ENCODE results near the gene TENM4.

Gene TENM4

DNA sequence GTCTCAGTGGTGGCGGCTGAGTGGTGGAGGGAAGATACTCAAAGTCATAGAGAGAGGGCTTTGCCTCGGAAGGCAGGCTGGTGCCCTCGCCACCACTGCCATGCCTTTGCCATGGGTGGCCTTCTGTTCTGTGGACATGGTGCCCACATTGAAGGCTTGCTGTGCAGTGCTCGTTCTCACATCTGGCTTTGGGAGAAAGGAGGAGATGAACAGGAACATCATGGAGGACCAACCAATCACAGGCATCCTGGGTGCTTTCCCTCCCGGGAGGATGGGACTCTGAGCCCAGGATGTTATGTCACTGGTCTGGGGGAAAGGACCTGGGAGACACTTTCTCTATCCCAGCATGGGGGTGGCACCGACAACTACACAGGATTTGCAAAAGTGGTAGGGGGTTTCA is 783.8 kb downstream of the TENM4 start:
- Histone ChIP-seq H3K27ac (no peak overlapping the region), H3K4me3 (no peak overlapping the region)

GRCh38 chr11:78656327-78656726 is 784.5 kb downstream of the TENM4 start:
- H3K27ac ChIP-seq: no peak overlapping the region
- no peak overlapping the region for H3K4me3 ChIP-seq

DNA sequence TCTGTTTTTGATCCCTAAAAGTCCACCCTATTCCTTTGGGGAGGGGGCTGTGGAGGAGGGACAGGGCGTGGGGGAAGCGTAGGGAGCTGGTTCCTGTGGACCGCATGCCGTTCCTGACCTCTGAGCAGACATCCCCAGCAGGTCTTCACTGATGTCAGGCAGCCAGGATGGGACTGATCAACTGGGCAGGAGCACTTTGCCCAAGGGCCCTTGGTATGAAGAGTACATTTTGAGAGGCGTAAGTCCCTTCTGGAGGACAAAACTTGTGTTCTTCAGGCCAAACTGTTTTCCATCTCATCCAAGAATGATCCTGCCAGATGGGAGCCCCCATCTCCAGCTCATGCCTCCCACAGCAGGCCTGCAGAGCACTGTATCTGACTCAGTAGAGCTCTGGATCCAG is 785.3 kb downstream of the TENM4 start:
- Histone ChIP-seq H3K4me3 (no peak overlapping the region), H3K27ac (no peak overlapping the region)

DNA sequence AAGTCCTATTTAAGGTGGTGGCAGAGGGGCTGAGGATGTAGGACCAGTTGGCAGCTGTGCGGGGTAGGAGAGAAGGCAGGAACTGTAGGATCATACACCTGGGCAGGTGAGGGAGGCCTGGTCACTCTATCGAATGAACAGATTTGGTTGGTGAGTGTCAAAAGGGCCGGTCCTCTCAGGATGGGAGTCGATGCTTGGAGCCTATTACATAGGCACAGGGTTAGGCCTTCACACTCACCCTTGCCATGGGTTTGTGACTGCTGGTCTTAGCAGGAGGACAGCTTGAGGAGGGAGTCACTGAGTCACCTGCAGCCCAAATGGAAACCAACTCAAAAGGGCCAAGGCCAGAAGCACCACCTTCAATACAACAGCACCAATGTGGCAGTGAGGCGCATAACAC is 786.0 kb downstream of the TENM4 start:
- Histone ChIP-seq H3K27ac (no peak overlapping the region), H3K4me3 (no peak overlapping the region)

DNA sequence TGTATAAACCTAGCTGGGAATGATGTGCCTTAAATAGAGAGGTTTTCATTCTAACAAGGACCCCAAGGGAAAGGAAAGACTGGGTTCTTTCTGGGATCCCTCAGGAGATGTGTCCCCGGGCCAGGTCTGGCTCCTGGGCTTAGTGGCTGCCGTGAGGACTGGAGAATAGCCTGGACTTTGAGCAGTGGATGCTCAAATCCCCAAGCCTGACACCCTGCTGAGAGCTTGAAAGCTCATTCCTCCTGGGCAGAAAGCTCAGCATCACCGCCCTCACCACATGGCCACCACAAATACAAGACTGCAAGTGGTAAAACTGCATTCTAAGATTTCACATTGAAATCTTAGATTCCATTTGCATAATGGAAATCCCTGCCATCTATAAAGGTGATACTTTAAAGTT is 786.8 kb downstream of the TENM4 start:
- no peak overlapping the region for H3K27ac ChIP-seq
- no peak overlapping the region for H3K4me3 ChIP-seq

DNA sequence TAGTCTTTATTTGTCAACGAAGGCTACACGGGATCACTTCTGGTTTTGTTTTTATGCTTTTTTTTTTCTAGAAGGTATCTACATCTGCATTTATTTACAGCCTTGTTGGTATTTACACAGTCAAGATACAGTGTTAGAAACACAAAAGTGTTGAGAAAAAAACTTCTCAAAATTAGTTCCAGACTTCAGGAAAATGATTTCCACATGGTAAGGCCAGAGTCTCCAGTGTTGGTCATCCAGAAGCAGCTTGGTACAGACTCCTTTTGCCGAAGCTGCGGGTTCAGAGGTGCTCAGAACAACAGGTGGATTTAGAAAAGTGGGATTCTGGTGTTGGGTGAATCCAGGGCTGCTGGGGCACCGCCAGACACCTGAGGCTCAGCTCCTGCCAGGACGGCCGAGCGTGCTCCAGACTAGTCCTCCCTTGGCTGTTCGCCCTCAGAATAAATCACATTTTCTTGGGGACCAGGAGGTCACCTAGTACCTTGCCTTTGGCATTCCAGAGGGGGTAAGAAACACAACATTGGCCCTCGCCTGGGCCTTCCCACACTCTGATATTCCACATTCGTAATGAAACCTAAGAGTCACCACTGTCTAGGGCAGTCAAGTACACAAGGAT is 787.4 kb downstream of the TENM4 start:
- H3K4me3 ChIP-seq: no peak overlapping the region
- H3K27ac ChIP-seq: no peak overlapping the region

DNA sequence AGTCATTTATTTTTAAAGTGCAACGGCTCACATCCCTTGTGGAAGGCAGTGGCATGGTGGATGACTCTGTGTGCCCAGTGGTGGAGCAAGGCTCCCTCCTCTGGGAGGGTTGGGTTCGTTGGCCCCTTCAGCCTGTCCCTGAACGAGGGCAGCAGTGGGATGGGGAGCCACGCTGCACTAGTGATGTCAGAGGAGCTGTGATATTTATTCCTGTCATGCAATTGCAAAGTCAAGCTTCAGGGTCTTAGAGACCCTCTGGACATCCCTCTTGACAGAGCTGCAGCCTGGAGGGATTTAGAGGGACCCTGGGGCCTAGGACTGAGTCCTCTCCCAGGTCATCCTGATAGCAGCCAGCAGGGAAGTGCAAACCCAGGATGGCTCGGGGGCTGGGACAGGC is 788.0 kb downstream of the TENM4 start:
- no peak overlapping the region for H3K27ac ChIP-seq

GRCh38 chr11:78651923-78652842 is 788.6 kb downstream of the TENM4 start:
- Histone ChIP-seq H3K27ac (no peak overlapping the region), H3K4me3 (no peak overlapping the region)

More for the DNA sequence above, 788.0 kb downstream of the TENM4 start:
- no peak overlapping the region for H3K4me3 ChIP-seq

- H3K4me3 ChIP-seq: no peak overlapping the region
- H3K27ac ChIP-seq: no peak overlapping the region
Observed at GRCh38 chr11:78651136-78651775, 789.6 kb downstream of the TENM4 start.

DNA sequence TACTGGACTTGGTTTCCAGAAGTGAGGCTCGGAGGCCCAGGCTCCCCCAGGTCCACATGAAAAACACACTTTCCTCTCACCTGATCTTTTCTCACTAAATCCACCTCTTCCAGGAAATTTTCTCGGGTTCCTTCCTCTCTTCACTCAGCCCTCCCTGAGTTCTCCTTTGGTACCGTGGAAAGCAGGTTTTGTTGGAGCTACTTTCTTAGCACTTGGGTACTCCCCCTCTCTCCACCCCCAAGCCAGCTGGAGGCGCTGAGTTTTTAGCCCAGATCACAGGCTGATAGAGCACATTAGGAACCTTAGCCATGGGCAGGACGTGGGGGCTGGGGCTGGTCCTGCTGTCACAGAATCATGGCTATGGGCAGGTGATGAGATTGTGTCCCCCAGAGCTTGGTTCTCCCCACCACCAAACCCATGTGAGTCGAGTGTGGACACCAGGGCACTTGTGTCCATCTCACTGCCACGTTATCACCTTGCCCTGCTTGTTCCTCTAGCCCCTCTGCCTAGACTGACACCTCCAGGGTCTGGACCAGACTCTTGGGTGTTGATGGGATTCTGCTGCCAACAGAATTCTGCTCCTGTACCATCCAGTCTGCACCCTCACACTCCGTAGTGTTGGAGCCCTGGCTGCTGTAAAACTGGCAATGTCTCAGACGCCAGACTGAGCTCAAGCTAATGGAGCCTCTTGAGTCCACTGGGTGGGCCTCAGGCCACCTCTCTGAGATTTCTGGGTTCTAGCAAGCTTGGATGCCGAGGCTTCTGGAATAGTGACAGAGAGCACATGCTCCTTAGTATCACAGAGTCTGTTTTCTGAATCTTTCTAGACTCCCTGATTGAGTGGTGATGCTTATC is 791.2 kb downstream of the TENM4 start:
- H3K27ac ChIP-seq: no peak overlapping the region
- no peak overlapping the region for H3K4me3 ChIP-seq

DNA sequence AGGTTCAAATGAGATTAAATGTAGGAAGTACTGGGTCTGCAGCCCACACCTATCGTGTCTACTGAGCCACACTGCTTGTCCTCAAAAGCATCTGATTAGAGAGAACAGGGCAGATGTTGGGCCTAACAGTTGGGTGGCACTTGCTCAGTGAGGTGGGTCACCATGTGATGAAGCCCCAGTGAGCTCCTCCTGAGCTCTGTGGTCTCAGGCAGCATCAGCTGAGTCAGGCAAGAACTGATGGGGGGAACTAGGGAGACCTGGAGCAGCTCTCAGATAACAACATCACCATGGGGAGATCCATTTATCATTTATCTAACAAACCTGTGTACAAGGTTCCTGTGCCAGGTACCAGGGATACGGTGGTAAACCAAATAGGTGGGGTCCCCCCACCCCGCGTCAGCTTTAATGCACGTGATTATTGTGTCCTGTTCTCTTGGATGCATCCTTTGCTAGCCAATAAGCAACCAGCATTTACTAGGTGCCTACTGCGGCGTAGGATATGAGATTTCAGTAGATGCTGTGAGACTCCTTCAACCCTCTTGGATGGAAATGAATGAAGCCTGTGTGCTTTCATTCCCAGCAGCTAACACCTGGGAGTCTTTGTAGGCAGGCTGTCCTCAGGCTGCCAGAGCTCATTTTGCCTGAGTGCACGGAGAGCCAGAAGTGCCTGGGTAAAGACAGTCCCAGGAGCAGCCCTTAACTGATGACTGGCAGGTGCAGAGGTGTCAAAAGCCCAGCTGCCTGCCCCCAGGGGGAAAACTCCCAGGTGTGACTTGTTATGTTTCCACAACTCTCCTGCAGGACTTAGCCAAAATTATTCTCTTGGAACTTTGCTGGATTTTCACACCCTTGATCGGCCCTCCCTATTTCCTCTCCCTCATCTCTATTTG is 792.6 kb downstream of the TENM4 start:
- no peak overlapping the region for H3K4me3 ChIP-seq
- H3K27ac ChIP-seq: no peak overlapping the region

DNA sequence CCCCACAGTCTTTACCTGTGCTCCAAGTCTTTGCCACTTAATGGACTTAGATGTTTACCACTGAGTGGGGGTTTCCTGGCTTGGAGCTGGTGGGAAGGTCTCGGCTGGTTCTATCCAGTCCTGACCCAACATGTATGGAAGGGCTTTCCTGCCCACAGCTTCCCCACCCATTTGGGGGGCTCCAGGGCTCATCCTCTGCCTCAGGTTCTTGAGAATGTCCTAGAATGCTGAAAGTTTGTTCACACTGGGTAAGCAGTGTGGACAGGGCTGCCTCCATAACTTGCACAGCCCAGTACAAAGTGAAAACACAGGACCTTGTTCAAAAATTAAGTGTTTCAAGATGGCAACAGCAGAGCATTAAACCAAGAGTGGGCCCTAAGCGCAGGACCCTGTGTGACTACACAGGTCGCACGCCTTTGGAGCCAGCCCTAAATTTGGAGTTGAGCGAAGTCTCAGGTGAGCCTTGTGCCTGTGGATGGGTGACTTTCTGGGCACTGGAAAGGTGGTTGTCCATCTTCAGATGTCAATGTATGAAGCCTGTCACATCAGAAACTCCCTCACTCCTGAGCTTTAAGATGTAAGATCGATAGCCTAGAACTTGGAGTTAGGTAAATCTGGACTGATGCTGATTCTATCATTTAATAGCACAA is 793.4 kb downstream of the TENM4 start:
- Histone ChIP-seq H3K27ac (no peak overlapping the region), H3K4me3 (no peak overlapping the region)

DNA sequence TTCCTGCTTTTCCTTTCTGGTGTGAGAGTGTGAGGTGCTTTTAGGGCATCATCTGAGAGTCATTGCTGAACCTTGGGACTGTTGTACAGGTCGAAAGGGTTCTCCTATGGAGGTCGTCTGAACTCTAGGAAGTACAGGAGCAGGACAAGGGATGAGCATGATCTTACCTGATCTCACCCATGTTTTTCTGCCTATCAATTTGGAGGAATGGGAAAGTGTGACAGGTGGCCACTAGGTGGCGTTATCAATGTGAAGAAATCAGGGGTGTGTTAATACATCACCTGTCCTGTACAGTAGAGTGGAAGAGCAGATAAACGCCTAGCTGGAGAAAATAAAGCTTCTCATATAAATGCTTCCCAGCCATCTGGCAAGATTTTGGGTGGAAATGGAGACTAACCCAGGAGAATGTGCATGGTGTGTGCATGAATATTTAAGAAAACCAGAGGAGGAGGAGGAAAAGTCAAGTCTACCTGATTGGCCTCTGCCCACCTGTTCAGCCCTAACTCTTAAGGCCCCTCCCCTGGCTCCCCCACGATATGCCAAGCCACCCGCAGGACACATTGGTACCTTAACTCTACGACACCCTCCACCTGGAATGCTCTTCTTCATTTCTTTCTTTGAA is 794.2 kb downstream of the TENM4 start:
- no peak overlapping the region for H3K4me3 ChIP-seq
- H3K27ac ChIP-seq: no peak overlapping the region

- Histone ChIP-seq H3K4me3 (no peak overlapping the region), H3K27ac (no peak overlapping the region)
Observed at GRCh38 chr11:78645226-78646202, 795.3 kb downstream of the TENM4 start.

GRCh38 chr11:78643676-78644056 is 797.2 kb downstream of the TENM4 start:
- H3K4me3 ChIP-seq: no peak overlapping the region

GRCh38 chr11:78642979-78643675 is 797.7 kb downstream of the TENM4 start:
- no peak overlapping the region for H3K4me3 ChIP-seq
- H3K27ac ChIP-seq: no peak overlapping the region

More at GRCh38 chr11:78643676-78644056, 797.2 kb downstream of the TENM4 start:
- H3K27ac ChIP-seq: no peak overlapping the region

Measured in skin epidermis (tissue), 12 donors.